WTC11 (cell line): ENCODE results near the gene KRT86. TPM values are rescaled to one million over a fixed set of nuclear protein-coding genes. Genes with fewer than 3 reads are reported as not detected.

Experiments
- ATAC-seq: fragments of 200-7000 bp; cut with Tn5 transposase; 2 replicates; pipeline ENCODE4 v1.10.0; 2021; ENCODE audit warnings: mild to moderate bottlenecking, moderate library complexity
- CTCF ChIA-PET: fragments of 300-600 bp; sonication (Branson Sonifier 250); formaldehyde crosslinking; loops from one replicate; lab custom pipeline; 2021; ENCODE audit warnings: antibody characterized with exemption; lab: Charles Lee
- POLR2A ChIA-PET: fragments of 350-600 bp; sonication (Branson Sonifier 250); formaldehyde crosslinking; loops from one replicate; lab custom pipeline; 2021; ENCODE audit warnings: antibody characterized with exemption; lab: Charles Lee
- DNase-seq: peaks from one replicate; pipeline ENCODE4 v3.0.0; 2021; ENCODE audit warnings: low spot score
- H3K27ac Mint-ChIP-seq: 2 replicates; pipeline ENCODE4 v1.8.0; 2021; ENCODE audit warnings: mixed read lengths
- H3K27me3 Mint-ChIP-seq: 2 replicates; pipeline ENCODE4 v1.8.0; 2021; ENCODE audit warnings: low read depth, mild to moderate bottlenecking, moderate library complexity, mixed read lengths
- H3K36me3 Mint-ChIP-seq: 2 replicates; pipeline ENCODE4 v1.8.0; 2021; ENCODE audit warnings: mixed read lengths
- H3K4me1 Mint-ChIP-seq: 2 replicates; pipeline ENCODE4 v1.8.0; 2022; ENCODE audit warnings: mixed read lengths
- H3K4me3 Mint-ChIP-seq: 2 replicates; pipeline ENCODE4 v1.8.0; 2021; ENCODE audit warnings: mild to moderate bottlenecking, moderate library complexity, mixed read lengths
- H3K9me3 Mint-ChIP-seq: 2 replicates; pipeline ENCODE4 v1.8.0; 2021; ENCODE audit warnings: mixed read lengths
- AFF4 ChIP-seq: sonication (generic); formaldehyde crosslinking; IDR thresholded peaks from 2 replicates; pipeline ENCODE4 v1.8.1; 2023; ENCODE audit warnings: mild to moderate bottlenecking, missing genetic modification reagents, borderline replicate concordance
- ATF1 ChIP-seq: sonication (generic); formaldehyde crosslinking; IDR thresholded peaks from 2 replicates; pipeline ENCODE4 v1.8.1; 2023; ENCODE audit warnings: mild to moderate bottlenecking, moderate library complexity, missing genetic modification reagents
- CBFB ChIP-seq: sonication (generic); formaldehyde crosslinking; IDR thresholded peaks from 2 replicates; pipeline ENCODE4 v1.8.1; 2022; ENCODE audit warnings: mild to moderate bottlenecking, low read depth, missing genetic modification reagents
- ERG ChIP-seq: fragments of 250-450 bp; sonication (Bioruptor Pico); IDR thresholded peaks from 2 replicates; pipeline ENCODE4 v1.8.0; 2021; ENCODE audit warnings: mild to moderate bottlenecking
- ETV6 ChIP-seq: sonication (generic); formaldehyde crosslinking; IDR thresholded peaks from 2 replicates; pipeline ENCODE4 v1.8.1; 2022; ENCODE audit warnings: mild to moderate bottlenecking, missing genetic modification reagents
- FOXJ3 ChIP-seq: sonication (generic); formaldehyde crosslinking; IDR thresholded peaks from 2 replicates; pipeline ENCODE4 v1.9.0; 2021; ENCODE audit warnings: missing genetic modification reagents, mild to moderate bottlenecking, borderline replicate concordance
- FOXP1 ChIP-seq: sonication (generic); formaldehyde crosslinking; IDR thresholded peaks from 2 replicates; pipeline ENCODE4 v1.8.0; 2022; ENCODE audit warnings: missing genetic modification reagents, mild to moderate bottlenecking, moderate library complexity, borderline replicate concordance
- IRF2 ChIP-seq: sonication (generic); formaldehyde crosslinking; IDR thresholded peaks from 2 replicates; pipeline ENCODE4 v1.8.0; 2022; ENCODE audit warnings: low read depth, missing genetic modification reagents, borderline replicate concordance
- JAZF1 ChIP-seq: fragments of 250-450 bp; sonication (Bioruptor Pico); IDR thresholded peaks from 2 replicates; pipeline ENCODE4 v1.9.0; 2021; ENCODE audit warnings: moderate library complexity, mild to moderate bottlenecking, inconsistent platforms
- JUN ChIP-seq: sonication (generic); formaldehyde crosslinking; IDR thresholded peaks from 2 replicates; pipeline ENCODE4 v1.8.0; 2023; ENCODE audit warnings: mild to moderate bottlenecking, missing genetic modification reagents
- NFATC4 ChIP-seq: fragments of 250-450 bp; sonication (Bioruptor Pico); IDR thresholded peaks from 2 replicates; pipeline ENCODE4 v1.9.0; 2021; ENCODE audit warnings: mild to moderate bottlenecking
- NR1H2 ChIP-seq: sonication (generic); formaldehyde crosslinking; IDR thresholded peaks from 2 replicates; pipeline ENCODE4 v1.9.0; 2021; ENCODE audit warnings: mild to moderate bottlenecking, moderate library complexity, missing genetic modification reagents
- PRDM15 ChIP-seq: sonication (generic); formaldehyde crosslinking; IDR thresholded peaks from 2 replicates; pipeline ENCODE4 v1.8.0; 2022; ENCODE audit warnings: missing genetic modification reagents
- SMAD4 ChIP-seq: sonication (generic); formaldehyde crosslinking; IDR thresholded peaks from 2 replicates; pipeline ENCODE4 v1.8.0; 2022; ENCODE audit warnings: mild to moderate bottlenecking, missing genetic modification reagents
- SOX15 ChIP-seq: fragments of 250-450 bp; sonication (Bioruptor Pico); IDR thresholded peaks from 2 replicates; pipeline ENCODE4 v1.9.0; 2021; ENCODE audit warnings: mild to moderate bottlenecking
- USF2 ChIP-seq: sonication (generic); formaldehyde crosslinking; IDR thresholded peaks from 2 replicates; pipeline ENCODE4 v1.8.1; 2023; ENCODE audit warnings: mild to moderate bottlenecking, missing genetic modification reagents, moderate library complexity
- ZNF219 ChIP-seq: sonication (generic); formaldehyde crosslinking; IDR thresholded peaks from 2 replicates; pipeline ENCODE4 v1.8.0; 2023; ENCODE audit warnings: missing genetic modification reagents, mild to moderate bottlenecking, borderline replicate concordance
- ZNF317 ChIP-seq: sonication (generic); formaldehyde crosslinking; IDR thresholded peaks from 2 replicates; pipeline ENCODE4 v1.8.1; 2023; ENCODE audit warnings: low read depth, mild to moderate bottlenecking, moderate library complexity, missing genetic modification reagents, borderline replicate concordance
- ZNF671 ChIP-seq: fragments of 250-450 bp; sonication (Bioruptor Pico); IDR thresholded peaks from 2 replicates; pipeline ENCODE4 v1.8.0; 2021; ENCODE audit warnings: mild to moderate bottlenecking
- total RNA-seq: library from RNA; stranded (reverse); gene quantifications from 3 replicates; pipeline ENCODE4 v1.2.3, GENCODE V29; 2021

The KRT86 gene
- total RNA-seq, 1 experiment from 2014 or later, result 0.11 TPM

- no peak for TF ChIP-seq PRDM15
Measured at GRCh38 chr12:52322069-52322468, 47.6 kb downstream of the KRT86 start (continued).

GRCh38 chr12:52323001-52323400 lies 48.6 kb downstream of the KRT86 start:
- H3K27me3 Mint-ChIP-seq, result peaks cover 5% of the 10 kb centered on the region; the same call in 1 of the 2 replicates
- DNase-seq (no peak), ATAC-seq (no peak)
- H3K4me3 Mint-ChIP-seq, result no peak overlapping the region
- no peak for TF ChIP-seq ZNF671 (CRISPR knock-in tag)
- no peak for TF ChIP-seq CBFB (CRISPR knock-in tag)
- TF ChIP-seq JUN (CRISPR knock-in tag), result no peak
- TF ChIP-seq USF2 (CRISPR knock-in tag), result no peak
- no peak for TF ChIP-seq ZNF219 (CRISPR knock-in tag)
- TF ChIP-seq IRF2 (CRISPR knock-in tag), result no peak
- TF ChIP-seq ATF1, result no peak
- TF ChIP-seq NR1H2, result no peak
- no peak for TF ChIP-seq FOXJ3
- no peak for TF ChIP-seq NFATC4
- TF ChIP-seq ERG (CRISPR knock-in tag), result no peak
- TF ChIP-seq AFF4 (CRISPR knock-in tag), result no peak
- TF ChIP-seq ZNF317 (CRISPR knock-in tag), result no peak
- TF ChIP-seq SMAD4 (CRISPR knock-in tag), result no peak
- no peak for TF ChIP-seq ETV6 (CRISPR knock-in tag)
- TF ChIP-seq SOX15 (CRISPR knock-in tag), result no peak
- TF ChIP-seq FOXP1 (CRISPR knock-in tag), result no peak
- no peak for TF ChIP-seq JAZF1
- H3K9me3 Mint-ChIP-seq, result no peaks in the 10 kb centered on the region
- no peak overlapping the region for H3K27ac Mint-ChIP-seq
- peaks cover 4% of the 10 kb centered on the region; the same call in 1 of the 2 replicates for H3K4me1 Mint-ChIP-seq
- ChIA-PET POLR2A (no interaction called here), CTCF (interaction anchor here (1.3 to 1.5 kb wide), 3 partner anchors 39 to 166 kb away, joined by 3 to 7 read pairs (median 4); no protein-coding TSS in a partner anchor)
- H3K36me3 Mint-ChIP-seq, result no peaks in the 10 kb centered on the region
